Measurements from ENCODE around the gene GPR18. TPM values are rescaled to one million over a fixed set of nuclear protein-coding genes. Genes with fewer than 3 reads are reported as not detected.

Gene GPR18
- total RNA-seq, 1 experiment from 2014 or later = not detected

- no peak overlapping the region for H3K14ac ChIP-seq (ENCODE audit: insufficient read depth, low read length)
- no peaks in the 10 kb centered on the region for H3K27me3 ChIP-seq (ENCODE audit: insufficient read depth, low read length)
- no peak overlapping the region for H4K91ac ChIP-seq (ENCODE audit: insufficient read length, low read depth, low read length)
- no peaks in the 10 kb centered on the region; the same call in 1 of the 2 replicates for H3K4me1 ChIP-seq (ENCODE audit: insufficient read depth, low read length)
- H3T11ph ChIP-seq (ENCODE audit: low read length) = no peak overlapping the region
- H2AFZ ChIP-seq (ENCODE audit: low read length) = no peak overlapping the region
- Mint-ChIP-seq H3K9me3 (no peaks in the 10 kb centered on the region), H3K4me3 (no peak overlapping the region), H3K4me1 (peaks cover 30 to 37% of the 10 kb centered on the region in 2 experiments), H3K27me3 (ENCODE audit: low read depth) (no peaks in the 10 kb centered on the region), H3K36me3 (ENCODE audit: insufficient read depth in 1 of 3, low read depth in 3 of 3) (peaks cover 4 to 10% (median 8%) of the 10 kb centered on the region in 3 experiments; a peak in 4 of 7 replicates), H3K27ac (no peak overlapping the region; a peak in 1 of 7 replicates)
- no peak overlapping the region for H3K56ac ChIP-seq (ENCODE audit: insufficient read length, low read depth, low read length)
- no peak overlapping the region for H2AK5ac ChIP-seq (ENCODE audit: insufficient read length, low read length)
- H2BK15ac ChIP-seq (ENCODE audit: low read depth, low read length) = no peak overlapping the region
- no peak overlapping the region for H4K8ac ChIP-seq (replicated peaks; ENCODE audit: insufficient read length, low read depth, low read length)
- no peak for TF ChIP-seq CTCF (conservative IDR thresholded peaks at IDR 0.05)
- H4K5ac ChIP-seq (ENCODE audit: insufficient read length, low read depth, low read length) = no peak overlapping the region
- WGBS (ENCODE audit: extremely low coverage, insufficient read length, low lambda C conversion rate) = no CpG with 5 or more reads among the region's 3 CpGs
- H3K4ac ChIP-seq (ENCODE audit: low read depth, low read length) = no peak overlapping the region
- no peak overlapping the region for H3K27ac ChIP-seq (ENCODE audit: insufficient read length, low read depth, low read length)
- no peaks in the 10 kb centered on the region for H3K23me2 ChIP-seq (ENCODE audit: insufficient read length, low read depth, low read length, poor library complexity, severe bottlenecking)
- no peak overlapping the region for H3K23ac ChIP-seq (ENCODE audit: insufficient read length, low read depth, low read length)
- H2BK5ac ChIP-seq (ENCODE audit: insufficient read length, low read length) = no peak overlapping the region
- H3K79me1 ChIP-seq (ENCODE audit: insufficient read depth, low read depth, low read length, poor library complexity, severe bottlenecking) = peaks cover 8% of the 10 kb centered on the region
- H2BK12ac ChIP-seq (ENCODE audit: insufficient read length, low read depth, low read length) = no peak overlapping the region
- H3K9ac ChIP-seq (ENCODE audit: extremely low read depth, insufficient read length, low read length) = no peak overlapping the region
- no peak for DNase-seq
- no peak overlapping the region for H3K18ac ChIP-seq (ENCODE audit: insufficient read length, low read depth, low read length)
- no peak overlapping the region for H2BK20ac ChIP-seq (ENCODE audit: low read depth, low read length, poor library complexity, severe bottlenecking)
- no peaks in the 10 kb centered on the region for H4K20me1 ChIP-seq (ENCODE audit: control insufficient read depth, insufficient read depth, insufficient read length)
- no peak overlapping the region for H3K4me2 ChIP-seq (ENCODE audit: insufficient read depth, insufficient read length, low read length)
- H2BK120ac ChIP-seq (ENCODE audit: low read depth, low read length, poor library complexity, severe bottlenecking) = no peak overlapping the region
- no peaks in the 10 kb centered on the region for H3K79me2 ChIP-seq (ENCODE audit: insufficient read depth, low read length)
- H3K9me3 ChIP-seq (ENCODE audit: control insufficient read depth, low read depth, low read length) = no peaks in the 10 kb centered on the region
Observed at GRCh38 chr13:99278843-99279242, 20.7 kb upstream of the GPR18 start.

Data from H9 (cell line).